H9 (cell line): ENCODE measurements around the gene UBAC1. TPM values are rescaled to one million over a fixed set of nuclear protein-coding genes. Genes with fewer than 3 reads are reported as not detected.

Experiments
- DNase-seq: peaks from one replicate; pipeline ENCODE4 v3.0.0-alpha.2; 2017
- H2AFZ ChIP-seq: one replicate; pipeline ENCODE4 v1.6.1; 2013; ENCODE audit warnings: mild to moderate bottlenecking, low read length, control low read depth, moderate library complexity
- H2AK5ac ChIP-seq: 2 replicates; pipeline ENCODE4 v1.6.1; 2013; ENCODE audit warnings: low read length, control low read depth, mixed read lengths; ENCODE audit not compliant: insufficient read length
- H2BK120ac ChIP-seq: one replicate; pipeline ENCODE4 v1.6.1; 2013; ENCODE audit warnings: low read depth, mild to moderate bottlenecking, low read length, control low read depth, inconsistent platforms; ENCODE audit not compliant: poor library complexity, severe bottlenecking
- H2BK12ac ChIP-seq: 2 replicates; pipeline ENCODE4 v1.6.1; 2013; ENCODE audit warnings: low read length, control low read depth, mixed read lengths, low read depth; ENCODE audit not compliant: insufficient read length
- H2BK15ac ChIP-seq: 2 replicates; pipeline ENCODE4 v1.6.1; 2013; ENCODE audit warnings: low read depth, low read length, control low read depth
- H2BK20ac ChIP-seq: one replicate; pipeline ENCODE4 v1.6.1; 2013; ENCODE audit warnings: low read depth, mild to moderate bottlenecking, low read length, control low read depth, inconsistent platforms; ENCODE audit not compliant: poor library complexity, severe bottlenecking
- H2BK5ac ChIP-seq: 2 replicates; pipeline ENCODE4 v1.6.1; 2013; ENCODE audit warnings: low read length, control low read depth, mixed read lengths; ENCODE audit not compliant: insufficient read length
- H3K14ac ChIP-seq: 2 replicates; pipeline ENCODE4 v1.6.1; 2013; ENCODE audit warnings: low read length, control low read depth; ENCODE audit not compliant: insufficient read depth
- H3K18ac ChIP-seq: 2 replicates; pipeline ENCODE4 v1.6.1; 2013; ENCODE audit warnings: low read depth, mild to moderate bottlenecking, mixed read lengths, low read length, control low read depth; ENCODE audit not compliant: insufficient read length
- H3K23ac ChIP-seq: 2 replicates; pipeline ENCODE4 v1.6.1; 2013; ENCODE audit warnings: low read length, control low read depth, mixed read lengths, low read depth; ENCODE audit not compliant: insufficient read length
- H3K23me2 ChIP-seq: 2 replicates; pipeline ENCODE4 v1.6.1; 2013; ENCODE audit warnings: low read depth, mild to moderate bottlenecking, mixed read lengths, low read length, control low read depth; ENCODE audit not compliant: insufficient read length, poor library complexity, severe bottlenecking
- H3K27ac ChIP-seq: 2 replicates; pipeline ENCODE4 v1.5.1; 2013; ENCODE audit warnings: low read length, control low read depth, mixed read lengths, low read depth; ENCODE audit not compliant: insufficient read length
- H3K27me3 ChIP-seq: 2 replicates; pipeline ENCODE4 v1.6.1; 2013; ENCODE audit warnings: low read length, control low read depth, inconsistent platforms; ENCODE audit not compliant: insufficient read depth
- H3K4ac ChIP-seq: 2 replicates; pipeline ENCODE4 v1.6.1; 2013; ENCODE audit warnings: low read depth, mild to moderate bottlenecking, control low read depth, inconsistent platforms, low read length, moderate library complexity
- H3K4me1 ChIP-seq: 2 replicates; pipeline ENCODE4 v1.6.1; 2013; ENCODE audit warnings: low read length, control low read depth, inconsistent platforms; ENCODE audit not compliant: insufficient read depth
- H3K4me2 ChIP-seq: 2 replicates; pipeline ENCODE4 v1.6.1; 2013; ENCODE audit warnings: low read length, control low read depth, mixed read lengths; ENCODE audit not compliant: insufficient read length, insufficient read depth
- H3K56ac ChIP-seq: 2 replicates; pipeline ENCODE4 v1.6.1; 2013; ENCODE audit warnings: low read depth, mild to moderate bottlenecking, mixed read lengths, low read length, control low read depth; ENCODE audit not compliant: insufficient read length
- H3K79me1 ChIP-seq: 2 replicates; pipeline ENCODE4 v1.6.1; 2013; ENCODE audit warnings: low read depth, mild to moderate bottlenecking, moderate library complexity, low read length, control low read depth, inconsistent platforms; ENCODE audit not compliant: insufficient read depth, poor library complexity, severe bottlenecking
- H3K79me2 ChIP-seq: 2 replicates; pipeline ENCODE4 v1.6.1; 2013; ENCODE audit warnings: low read length, control low read depth, inconsistent platforms; ENCODE audit not compliant: insufficient read depth
- H3K9ac ChIP-seq: 2 replicates; pipeline ENCODE4 v1.6.1; 2013; ENCODE audit warnings: low read length, control low read depth, mixed read lengths; ENCODE audit not compliant: insufficient read length; ENCODE audit errors: extremely low read depth
- H3K9me3 ChIP-seq: one replicate; pipeline ENCODE4 v1.6.1; 2013; ENCODE audit warnings: low read depth, low read length, inconsistent platforms; ENCODE audit not compliant: control insufficient read depth
- H3T11ph ChIP-seq: one replicate; pipeline ENCODE4 v1.6.1; 2013; ENCODE audit warnings: mild to moderate bottlenecking, low read length, control low read depth, inconsistent platforms
- H4K20me1 ChIP-seq: one replicate; pipeline ENCODE4 v1.6.1; 2013; ENCODE audit not compliant: control insufficient read depth, insufficient read length, insufficient read depth
- H4K5ac ChIP-seq: 2 replicates; pipeline ENCODE4 v1.6.1; 2013; ENCODE audit warnings: low read depth, mild to moderate bottlenecking, mixed read lengths, low read length, control low read depth; ENCODE audit not compliant: insufficient read length
- H4K8ac ChIP-seq: replicated peaks from 2 replicates; pipeline ENCODE4 v1.6.1; 2013; ENCODE audit warnings: low read length, control low read depth, mixed read lengths, low read depth; ENCODE audit not compliant: insufficient read length
- H4K91ac ChIP-seq: 2 replicates; pipeline ENCODE4 v1.6.1; 2013; ENCODE audit warnings: low read depth, mild to moderate bottlenecking, moderate library complexity, mixed read lengths, low read length, control low read depth; ENCODE audit not compliant: insufficient read length
- H3K27ac Mint-ChIP-seq, 3 experiments: 2 replicates in 2 of 3; 3 replicates in 1 of 3; pipeline ENCODE4 v1.8.0; 2020 to 2021; ENCODE audit warnings: mixed read lengths in 3 of 3, mild to moderate bottlenecking in 1 of 3, moderate library complexity in 1 of 3
- H3K27me3 Mint-ChIP-seq: 2 replicates; pipeline ENCODE4 v1.8.0; 2021; ENCODE audit warnings: low read depth, mild to moderate bottlenecking, moderate library complexity, mixed read lengths
- H3K36me3 Mint-ChIP-seq, 3 experiments: 2 replicates in 2 of 3; 3 replicates in 1 of 3; pipeline ENCODE4 v1.8.0; 2020 to 2021; ENCODE audit warnings: low read depth in 3 of 3, mixed read lengths in 3 of 3; ENCODE audit not compliant: insufficient read depth in 1 of 3
- H3K4me1 Mint-ChIP-seq, 2 experiments: 2 replicates each; pipeline ENCODE4 v1.8.0; 2020; ENCODE audit warnings: mixed read lengths in 2 of 2
- H3K4me3 Mint-ChIP-seq, 2 experiments: 2 replicates in 1 of 2; 3 replicates in 1 of 2; pipeline ENCODE4 v1.8.0; 2020 to 2021; ENCODE audit warnings: mild to moderate bottlenecking in 2 of 2, mixed read lengths in 2 of 2, moderate library complexity in 1 of 2
- H3K9me3 Mint-ChIP-seq, 2 experiments: 2 replicates in 1 of 2; 3 replicates in 1 of 2; pipeline ENCODE4 v1.8.0; 2020; ENCODE audit warnings: mild to moderate bottlenecking in 2 of 2, mixed read lengths in 2 of 2, moderate library complexity in 1 of 2
- WGBS: extraction: QIAGEN DNeasy Blood & Tissue Kit; methylation state at CpG from one replicate; pipeline ENCODE4 v1.1.7; 2013; ENCODE audit warnings: missing lambda C conversion rate, low lambda C conversion rate, mixed read lengths; ENCODE audit not compliant: insufficient read length; ENCODE audit errors: extremely low coverage; 5-methylcytosine and 5-hydroxymethylcytosine counted together
- total RNA-seq: library from RNA; stranded (reverse); gene quantifications from 2 replicates; pipeline ENCODE4 v1.2.1, GENCODE V29; 2021
- TF ChIP-seq, protein P1 (sequence below): fragments of 200-600 bp; sonication (generic); conservative IDR thresholded peaks from 3 replicates; pipeline ENCODE4 v1.8.0; 2021; ENCODE audit warnings: antibody characterized with exemption, mild to moderate bottlenecking

The UBAC1 gene
- total RNA-seq, 1 experiment from 2014 or later, result 47.5 TPM

DNA sequence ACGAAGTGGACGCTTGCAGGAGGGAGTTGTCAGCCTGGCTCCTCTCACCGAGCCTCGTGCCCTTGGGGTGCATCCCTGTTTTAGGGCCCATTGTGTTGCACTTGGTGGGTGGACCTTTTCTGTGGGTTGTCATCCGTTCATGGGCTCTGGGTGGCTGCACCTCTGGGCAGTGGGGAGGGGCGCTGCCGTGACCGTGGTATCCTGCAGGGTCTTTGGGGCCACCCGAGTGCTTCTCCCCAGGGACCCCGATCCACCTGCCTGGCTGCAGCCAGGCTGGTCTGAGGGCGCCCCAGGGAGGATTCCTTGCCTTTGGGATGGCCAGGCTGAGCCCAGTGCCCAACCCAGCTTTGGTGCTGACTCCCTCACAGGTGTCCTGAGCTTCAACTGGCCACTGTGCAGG lies 41.0 kb upstream of the UBAC1 start:
- H3K4me2 ChIP-seq, result no peak overlapping the region
- no peak overlapping the region for H2BK15ac ChIP-seq
- Mint-ChIP-seq H3K27me3 (no peaks in the 10 kb centered on the region), H3K4me3 (no peak overlapping the region), H3K27ac (no peak overlapping the region), H3K4me1 (peaks cover 25 to 42% of the 10 kb centered on the region in 2 experiments), H3K36me3 (0 out of 7 replicates have a peak, but pooled peaks cover 0 to 1% (median 0%) of the 10 kb centered on the region in 3 experiments), H3K9me3 (no peaks in the 10 kb centered on the region; a peak in 1 of 5 replicates)
- no peak overlapping the region for H4K91ac ChIP-seq
- no peak overlapping the region for H2AFZ ChIP-seq
- H4K5ac ChIP-seq, result no peak overlapping the region
- no peak overlapping the region for H2BK120ac ChIP-seq
- no peak overlapping the region for H3K4ac ChIP-seq
- no peak overlapping the region for H2BK20ac ChIP-seq
- no peaks in the 10 kb centered on the region for H3K23me2 ChIP-seq
- H4K8ac ChIP-seq, result no peak overlapping the region
- no peaks in the 10 kb centered on the region for H3K27me3 ChIP-seq
- no peak for DNase-seq
- no peak overlapping the region for H3K18ac ChIP-seq
- no peak overlapping the region for H2BK5ac ChIP-seq
- H3K14ac ChIP-seq, result no peak overlapping the region; the same call in 1 of the 2 replicates
- no peak overlapping the region for H3K56ac ChIP-seq
- TF ChIP-seq, protein P1, sequence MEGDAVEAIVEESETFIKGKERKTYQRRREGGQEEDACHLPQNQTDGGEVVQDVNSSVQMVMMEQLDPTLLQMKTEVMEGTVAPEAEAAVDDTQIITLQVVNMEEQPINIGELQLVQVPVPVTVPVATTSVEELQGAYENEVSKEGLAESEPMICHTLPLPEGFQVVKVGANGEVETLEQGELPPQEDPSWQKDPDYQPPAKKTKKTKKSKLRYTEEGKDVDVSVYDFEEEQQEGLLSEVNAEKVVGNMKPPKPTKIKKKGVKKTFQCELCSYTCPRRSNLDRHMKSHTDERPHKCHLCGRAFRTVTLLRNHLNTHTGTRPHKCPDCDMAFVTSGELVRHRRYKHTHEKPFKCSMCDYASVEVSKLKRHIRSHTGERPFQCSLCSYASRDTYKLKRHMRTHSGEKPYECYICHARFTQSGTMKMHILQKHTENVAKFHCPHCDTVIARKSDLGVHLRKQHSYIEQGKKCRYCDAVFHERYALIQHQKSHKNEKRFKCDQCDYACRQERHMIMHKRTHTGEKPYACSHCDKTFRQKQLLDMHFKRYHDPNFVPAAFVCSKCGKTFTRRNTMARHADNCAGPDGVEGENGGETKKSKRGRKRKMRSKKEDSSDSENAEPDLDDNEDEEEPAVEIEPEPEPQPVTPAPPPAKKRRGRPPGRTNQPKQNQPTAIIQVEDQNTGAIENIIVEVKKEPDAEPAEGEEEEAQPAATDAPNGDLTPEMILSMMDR, result no peak
- no peaks in the 10 kb centered on the region for H3K79me2 ChIP-seq
- no peak overlapping the region for H3K27ac ChIP-seq
- H3K9me3 ChIP-seq, result no peaks in the 10 kb centered on the region
- H2AK5ac ChIP-seq, result no peak overlapping the region
- H3K4me1 ChIP-seq, result no peaks in the 10 kb centered on the region; the same call in 1 of the 2 replicates
- H3K9ac ChIP-seq, result no peak overlapping the region
- no peak overlapping the region for H2BK12ac ChIP-seq
- H3T11ph ChIP-seq, result no peak overlapping the region
- no peaks in the 10 kb centered on the region for H3K79me1 ChIP-seq
- WGBS, result no CpG with 5 or more reads among the region's 11 CpGs
- no peak overlapping the region for H3K23ac ChIP-seq
- H4K20me1 ChIP-seq, result no peaks in the 10 kb centered on the region
